GM18873 (cell line): ENCODE measurements around the gene GTSE1.

Source experiments
- ATAC-seq: cut with Tn5 transposase; IDR thresholded peaks from one replicate; pipeline ENCODE4 v1.9.1; 2021; ENCODE audit warnings: mild to moderate bottlenecking, moderate library complexity, moderate number of reproducible peaks; ENCODE audit not compliant: unreplicated experiment, low FRiP score

The GTSE1 gene

DNA sequence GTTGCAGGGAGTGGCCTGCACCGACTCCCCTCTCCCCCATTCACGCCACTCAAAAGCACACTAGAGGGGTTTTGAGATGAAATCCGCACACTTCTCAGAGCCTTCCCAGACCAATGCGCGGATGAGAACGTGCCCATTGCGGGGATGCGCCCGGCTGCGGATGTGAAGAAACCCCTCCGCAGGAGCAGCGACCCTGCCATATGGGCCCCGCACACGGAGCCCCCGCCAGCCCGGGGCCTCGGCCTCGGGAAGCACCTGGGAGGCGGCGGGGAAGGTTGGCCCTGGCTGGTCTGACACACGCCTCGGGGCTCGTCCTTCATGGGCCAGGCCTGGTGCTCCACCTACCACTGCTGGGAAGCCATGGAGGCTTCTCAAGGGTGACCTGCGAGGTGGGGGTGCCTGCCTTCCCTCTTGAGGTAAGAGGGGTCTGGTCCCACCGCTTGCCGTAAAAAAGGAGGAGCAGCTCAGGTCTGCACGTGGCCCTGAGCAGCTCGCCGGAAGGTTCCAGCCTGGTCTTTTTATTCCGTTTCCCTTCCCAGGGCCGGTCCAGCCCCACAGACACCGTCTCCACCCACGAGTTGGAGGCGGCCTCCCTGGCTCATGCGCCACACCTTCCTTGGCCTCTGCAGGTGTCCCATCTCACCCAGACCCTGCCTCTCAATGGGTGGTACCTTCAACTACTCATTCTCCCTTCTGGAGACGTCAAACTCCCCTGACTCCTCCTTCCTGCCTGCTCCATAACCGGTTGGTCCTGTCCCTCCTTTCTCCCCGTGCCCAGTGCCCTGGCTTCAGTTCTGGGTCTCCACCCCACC lies 78.2 kb downstream of the GTSE1 start:
- no peak for ATAC-seq

DNA sequence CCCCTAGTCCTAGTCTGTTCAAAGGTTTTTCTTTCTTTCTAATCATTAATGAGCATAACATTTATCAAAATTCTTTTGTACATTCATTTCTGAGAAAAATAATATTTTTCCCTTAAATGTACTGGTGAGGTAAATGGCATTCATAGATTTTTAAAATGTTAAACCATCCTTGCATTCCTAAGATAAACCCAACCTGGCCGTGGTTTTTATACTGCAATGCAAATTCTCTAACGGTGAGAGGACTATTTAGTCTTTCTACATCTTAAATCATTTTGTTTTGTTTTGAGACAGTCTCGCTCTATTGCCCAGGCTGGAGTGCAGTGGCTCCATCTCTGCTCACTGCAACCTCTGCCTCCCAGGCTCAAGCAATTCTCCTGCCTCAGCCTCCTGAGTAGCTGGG lies 79.4 kb downstream of the GTSE1 start:
- ATAC-seq, result no peak

DNA sequence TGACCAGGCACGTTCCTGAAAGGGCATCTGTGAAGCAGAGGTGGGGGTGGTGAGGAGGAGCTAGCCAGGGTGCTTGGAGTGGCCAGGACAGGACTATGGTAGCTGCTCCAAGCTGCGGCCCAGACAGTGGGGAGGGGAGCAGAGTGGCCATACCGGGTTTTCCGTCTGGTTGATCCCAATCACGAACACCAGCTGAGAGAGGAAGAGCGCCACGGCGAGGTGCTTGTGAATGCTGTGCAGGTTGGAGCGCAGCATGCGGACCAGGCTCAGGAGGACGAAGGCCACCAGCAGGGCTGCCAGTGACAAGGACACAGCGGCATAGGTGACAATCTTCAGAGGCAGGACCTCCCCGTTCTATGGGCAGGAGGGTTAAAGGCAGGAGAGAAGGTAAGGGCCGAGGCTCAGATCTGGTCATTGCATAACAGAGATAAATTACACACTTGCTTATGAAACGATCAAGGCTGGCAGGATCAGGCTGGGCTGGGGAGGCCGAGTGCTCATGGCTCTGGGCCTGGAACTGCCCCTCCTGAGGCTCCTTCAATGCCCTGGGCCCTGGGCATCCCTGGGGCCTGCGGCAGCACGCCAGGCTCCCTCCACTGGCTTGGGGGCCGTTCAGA lies 80.3 kb downstream of the GTSE1 start:
- no peak for ATAC-seq

DNA sequence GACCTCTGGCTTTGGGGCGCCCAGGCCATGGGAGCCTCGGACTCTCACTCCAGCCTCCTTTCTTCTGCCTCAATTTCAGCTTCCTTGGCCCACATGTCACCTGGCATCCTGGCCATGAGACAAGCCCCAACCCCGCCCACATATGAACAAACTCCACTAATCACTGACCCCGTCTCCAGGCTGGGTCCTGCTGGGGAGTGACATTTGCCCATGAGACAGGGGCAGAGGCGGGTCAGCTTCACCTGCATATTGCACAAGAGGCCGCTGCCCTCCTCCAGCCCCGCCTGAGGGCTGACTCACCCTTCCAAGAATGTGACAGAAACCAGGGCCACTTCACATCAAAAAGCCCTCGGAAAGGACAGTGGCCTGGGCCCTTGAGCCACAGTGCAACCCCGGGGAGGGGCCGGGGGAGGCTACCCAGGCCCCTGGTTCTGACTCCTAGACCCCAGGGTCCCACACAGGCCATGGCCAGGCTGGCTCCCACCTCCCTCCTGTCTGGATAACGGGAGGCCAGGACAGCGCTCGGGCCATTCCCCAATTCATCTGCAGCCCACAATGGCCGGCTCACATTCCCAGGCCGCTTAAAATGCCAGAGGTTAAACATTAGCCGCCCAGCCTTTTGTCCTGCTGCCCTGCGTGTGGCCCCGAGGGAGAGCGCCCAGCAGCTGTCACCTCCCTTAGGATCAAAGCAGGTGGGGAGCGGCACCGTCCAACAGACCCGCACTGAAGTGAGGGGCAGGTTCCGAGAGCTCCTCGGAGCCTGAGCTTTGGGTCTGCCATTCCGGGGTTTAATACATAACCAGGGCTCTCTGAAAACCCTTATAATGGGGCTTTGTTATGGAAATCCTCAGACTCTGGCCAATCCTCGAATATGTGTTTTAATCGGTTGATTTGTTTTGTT lies 81.1 kb downstream of the GTSE1 start:
- no peak for ATAC-seq

DNA sequence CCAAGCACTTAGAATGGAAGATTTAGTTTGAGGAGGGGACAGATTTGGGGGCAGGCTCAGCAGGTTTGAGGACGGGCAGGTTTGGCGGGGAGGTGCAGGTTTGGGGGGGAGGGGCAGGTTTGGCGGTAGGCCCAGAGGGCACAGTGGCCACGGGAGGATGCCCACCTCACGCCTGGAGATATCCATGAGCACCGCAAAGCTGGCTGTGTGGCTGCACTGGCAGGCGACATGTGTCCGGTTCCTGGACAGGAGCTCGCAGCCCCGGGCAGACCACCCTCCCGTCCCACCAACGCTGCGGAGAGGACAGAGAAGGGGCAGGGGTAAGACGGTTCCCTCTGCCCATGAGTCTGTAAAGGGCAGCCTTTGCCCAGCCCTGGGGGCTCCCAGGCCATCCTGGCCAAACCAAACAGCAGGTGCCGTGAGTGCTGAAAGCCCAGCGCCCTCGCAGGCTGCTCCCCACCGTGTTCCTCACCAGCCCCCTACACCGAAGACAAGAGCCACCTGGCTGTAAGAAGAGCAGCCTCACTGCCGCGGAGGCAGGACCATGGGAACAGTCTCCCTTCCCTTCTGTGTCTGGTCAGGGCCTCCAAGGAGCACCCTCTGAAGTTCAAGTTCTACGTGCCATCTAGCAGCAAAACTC lies 81.9 kb downstream of the GTSE1 start:
- ATAC-seq, result no peak

DNA sequence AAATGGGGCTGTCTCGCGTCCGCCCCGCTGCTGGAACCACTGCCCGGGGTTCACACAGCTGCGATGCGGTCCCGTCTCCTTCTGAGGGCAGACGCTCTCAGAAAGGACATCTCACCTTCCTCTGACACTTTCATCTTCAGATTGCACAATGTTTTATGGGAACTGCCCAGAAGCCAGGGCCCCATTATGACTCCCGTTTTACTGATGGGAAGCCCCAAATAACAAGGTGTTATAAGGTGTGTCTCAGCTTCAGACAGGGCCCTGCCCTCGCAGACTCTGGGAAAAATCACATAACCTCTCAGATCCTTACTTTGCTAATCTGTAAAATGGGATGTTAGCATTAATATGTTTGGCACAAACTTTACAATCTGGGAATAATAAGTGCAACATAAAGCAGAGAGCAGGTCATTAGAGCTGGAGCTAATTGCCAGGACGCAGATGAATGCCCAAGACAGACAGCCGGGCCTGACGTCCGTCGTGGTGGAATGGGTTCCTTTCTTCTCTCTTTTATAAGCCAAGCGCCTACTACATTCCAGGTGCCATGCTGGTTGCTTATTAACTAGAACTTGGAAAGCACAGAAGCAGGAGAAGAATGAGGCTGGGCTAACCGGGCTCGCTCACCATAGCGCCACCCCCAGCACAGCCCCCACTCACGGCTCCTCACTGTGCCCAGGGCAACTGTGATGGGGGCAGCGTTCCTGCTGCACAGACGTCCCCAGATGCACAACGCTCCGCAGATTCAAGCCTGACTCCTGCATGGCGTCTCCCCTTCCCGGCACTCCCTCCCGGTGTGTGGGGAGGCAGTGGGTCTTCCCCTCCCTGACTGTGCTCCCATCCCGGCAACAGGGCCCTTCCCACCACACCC lies 82.6 kb downstream of the GTSE1 start:
- no peak for ATAC-seq

DNA sequence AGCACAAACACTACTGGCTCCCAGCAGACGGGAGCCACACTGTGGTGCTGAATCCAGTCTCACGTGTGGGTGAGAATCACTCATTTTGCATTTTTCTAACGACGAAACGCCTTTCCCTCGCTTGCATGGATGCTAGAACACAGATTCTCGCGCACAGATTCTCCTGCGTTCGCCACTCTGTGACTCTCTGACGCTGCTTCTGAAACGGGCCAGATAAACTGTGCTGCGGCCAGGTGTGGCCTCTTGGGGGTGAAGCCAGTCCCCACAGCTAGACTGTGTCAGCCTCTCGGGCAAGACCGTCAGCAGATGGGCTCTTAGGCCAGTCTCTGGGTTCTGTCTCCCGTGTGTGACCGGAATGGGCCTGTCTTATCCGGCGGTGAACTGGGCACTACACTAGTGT lies 83.4 kb downstream of the GTSE1 start:
- ATAC-seq, result no peak
